CD4-positive, alpha-beta T cell treated with Interleukin-6 at 100 ng/mL for 8 hours (primary cell): ENCODE results near the gene ERBB2.
"Not testable (repeated sequence)": the region's sequence is repeated elsewhere in the genome, so short reads cannot be mapped to it uniquely, and the experiment has no call there.

Source experiments
- DNase-seq: peaks from one replicate; pipeline ENCODE4 v3.0.0-alpha.2; 2020; ENCODE audit warnings: mixed read lengths, low spot score

Gene ERBB2

GRCh38 chr17:39763051-39763820 lies 63.4 kb downstream of the ERBB2 start:
- DNase-seq = no peak

GRCh38 chr17:39764171-39764570 lies 64.3 kb downstream of the ERBB2 start:
- DNase-seq = not testable (repeated sequence)

GRCh38 chr17:39765175-39765574 lies 65.3 kb downstream of the ERBB2 start:
- no peak for DNase-seq

GRCh38 chr17:39765766-39766165 lies 65.9 kb downstream of the ERBB2 start:
- no peak for DNase-seq

GRCh38 chr17:39767147-39767546 lies 67.3 kb downstream of the ERBB2 start:
- no peak for DNase-seq

- DNase-seq = peak; percentile 85
These were observed 70.2 kb downstream of the ERBB2 start for GRCh38 chr17:39769974-39770587.

- peak; percentile 20 for DNase-seq
These were observed 72.6 kb downstream of the ERBB2 start for GRCh38 chr17:39772415-39772814.

GRCh38 chr17:39772987-39773934 lies 73.4 kb downstream of the ERBB2 start:
- peak; percentile 36 for DNase-seq

GRCh38 chr17:39774047-39774446 lies 74.2 kb downstream of the ERBB2 start:
- DNase-seq = no peak

- DNase-seq = no peak
These were observed 75.2 kb downstream of the ERBB2 start for GRCh38 chr17:39775031-39775430.

- peak; percentile 41 for DNase-seq
These were observed 76.4 kb downstream of the ERBB2 start for GRCh38 chr17:39776252-39776651.

- peak; percentile 56 for DNase-seq
These were observed 77.9 kb downstream of the ERBB2 start for GRCh38 chr17:39777534-39778365.
